Subcutaneous abdominal adipose tissue (tissue), 5 donors: Measurements from ENCODE around the gene DENND11.

Experiments used
- H3K27ac ChIP-seq: one replicate; pipeline ENCODE4 v1.7.0; 2013; ENCODE audit warnings: low read depth, mild to moderate bottlenecking, inconsistent platforms, low read length, moderate library complexity
- H3K27me3 ChIP-seq, 5 donors: one replicate each; pipeline ENCODE4 v1.7.0; 2013; ENCODE audit warnings: low read length in 5 of 5, inconsistent platforms in 1 of 5; ENCODE audit not compliant: control insufficient read depth in 5 of 5, insufficient read depth in 4 of 5
- H3K36me3 ChIP-seq, 5 donors: one replicate each; pipeline ENCODE4 v1.7.0; 2013; ENCODE audit warnings: low read length in 5 of 5; ENCODE audit not compliant: control insufficient read depth in 5 of 5, insufficient read depth in 5 of 5
- H3K4me1 ChIP-seq, 5 donors: one replicate each; pipeline ENCODE4 v1.7.0; 2013; ENCODE audit warnings: low read length in 5 of 5, mild to moderate bottlenecking in 3 of 5, moderate library complexity in 1 of 5; ENCODE audit not compliant: control insufficient read depth in 5 of 5, insufficient read depth in 5 of 5
- H3K4me3 ChIP-seq, 5 donors: one replicate each; pipeline ENCODE4 v1.7.0; 2013; ENCODE audit warnings: low read length in 5 of 5, low read depth in 1 of 5
- H3K9ac ChIP-seq, 5 donors: one replicate each; pipeline ENCODE4 v1.7.0; 2013; ENCODE audit warnings: low read length in 5 of 5, mild to moderate bottlenecking in 4 of 5, moderate library complexity in 3 of 5
- H3K9me3 ChIP-seq, 5 donors: one replicate each; pipeline ENCODE4 v1.7.0; 2013; ENCODE audit warnings: low read length in 5 of 5; ENCODE audit not compliant: control insufficient read depth in 5 of 5
- donor health status: healthy.
- donor health status: healthy.
- donor health status: healthy.
- donor health status: healthy.
- donor health status: healthy.

Gene DENND11

DNA sequence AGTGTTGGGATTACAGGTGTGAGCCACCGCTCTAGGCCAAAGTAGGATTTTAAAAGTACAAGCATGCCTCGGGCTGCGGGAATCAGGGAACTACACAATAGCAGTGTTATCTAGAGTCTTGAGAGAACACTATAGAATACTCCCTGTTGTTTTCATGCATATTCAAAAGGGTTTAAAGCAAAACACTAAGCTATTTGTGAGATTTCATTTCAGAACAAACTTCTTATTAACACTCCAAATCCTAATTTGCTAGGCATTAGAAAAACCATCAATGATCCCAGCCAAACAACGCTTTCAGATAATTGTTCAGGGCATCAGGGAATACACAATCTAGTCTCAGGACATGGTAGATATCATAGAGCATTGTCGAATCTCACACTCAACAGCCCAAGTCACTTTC lies 13.9 kb downstream of the DENND11 start:
- Histone ChIP-seq H3K9ac (no peak overlapping the region), H3K27me3 (no peaks in the 10 kb centered on the region), H3K27ac (no peak overlapping the region), H3K36me3 (peaks cover 0 to 10% (median 9%) of the 10 kb centered on the region in 5 donors), H3K9me3 (no peaks in the 10 kb centered on the region), H3K4me3 (no peak overlapping the region), H3K4me1 (peaks cover 2 to 23% (median 19%) of the 10 kb centered on the region in 5 donors)

- Histone ChIP-seq H3K36me3 (peaks cover 8 to 19% (median 19%) of the 10 kb centered on the region in 5 donors), H3K9ac (no peak overlapping the region), H3K27ac (no peak overlapping the region), H3K27me3 (no peaks in the 10 kb centered on the region), H3K4me3 (peak overlapping the region in 1 of 5 donors; percentile 19), H3K9me3 (no peaks in the 10 kb centered on the region), H3K4me1 (peaks cover 2 to 23% (median 19%) of the 10 kb centered on the region in 5 donors)
These were observed 15.3 kb downstream of the DENND11 start for GRCh38 chr7:141686670-141687069.

DNA sequence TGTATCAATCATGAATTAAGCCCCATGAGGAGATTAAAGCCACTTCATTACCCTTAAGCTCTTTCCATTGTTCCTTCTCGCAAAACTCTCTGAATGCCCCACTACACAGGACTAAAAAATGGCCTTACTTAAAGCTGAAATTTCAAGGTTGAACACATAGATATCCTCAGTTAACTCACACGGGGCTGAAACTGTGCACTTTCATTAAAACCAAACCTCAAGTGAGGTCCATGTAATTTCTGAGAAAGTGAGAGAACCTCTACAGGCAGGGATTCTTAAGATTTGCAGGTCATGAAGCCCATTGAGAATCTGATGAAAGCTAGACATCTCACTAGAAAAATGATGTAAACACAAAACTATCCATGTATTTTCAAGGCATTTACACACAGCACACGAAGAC lies 15.9 kb downstream of the DENND11 start:
- Histone ChIP-seq H3K4me3 (no peak overlapping the region), H3K27ac (no peak overlapping the region), H3K9ac (no peak overlapping the region), H3K4me1 (peaks cover 2 to 23% (median 19%) of the 10 kb centered on the region in 5 donors), H3K9me3 (no peaks in the 10 kb centered on the region), H3K27me3 (no peaks in the 10 kb centered on the region), H3K36me3 (peaks cover 12 to 24% (median 21%) of the 10 kb centered on the region in 5 donors)

DNA sequence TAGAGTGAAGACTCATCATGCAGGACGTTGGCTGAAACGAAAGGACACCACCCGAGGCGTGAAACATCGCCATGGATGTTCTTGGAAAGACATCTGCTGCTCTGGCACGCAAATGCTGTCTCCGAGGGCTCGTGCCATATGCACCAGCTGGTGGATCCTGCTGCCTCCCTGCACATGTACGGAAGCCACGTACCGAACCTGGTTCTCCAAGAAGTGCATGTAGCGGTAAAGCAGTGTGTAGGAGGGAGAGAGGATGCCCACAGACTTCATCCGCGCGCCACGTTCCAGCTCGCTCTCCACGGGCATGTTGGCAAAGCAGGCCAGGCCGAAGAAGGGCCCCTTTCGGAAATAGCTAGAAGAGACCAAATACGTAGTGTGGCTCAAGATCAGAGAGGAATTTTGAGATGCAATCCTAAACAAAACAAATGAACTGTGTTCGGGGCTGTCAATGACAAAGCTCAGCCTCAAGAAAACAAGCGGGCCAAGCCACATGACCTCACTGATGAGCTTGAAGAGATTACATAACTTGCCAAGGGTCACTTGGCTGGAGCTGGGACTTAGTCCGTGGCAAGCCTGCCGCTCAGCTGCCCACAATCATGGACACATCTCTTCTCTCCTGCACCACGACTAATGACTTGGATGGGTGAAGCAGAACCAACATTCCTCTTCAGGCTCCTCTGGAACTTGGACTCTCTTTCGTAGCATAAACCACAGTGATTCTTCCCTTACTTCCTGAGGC lies 16.5 kb downstream of the DENND11 start:
- no peaks in the 10 kb centered on the region for H3K9me3 ChIP-seq
- H3K9ac ChIP-seq: no peak overlapping the region
- no peaks in the 10 kb centered on the region for H3K27me3 ChIP-seq
- no peak overlapping the region for H3K27ac ChIP-seq
- H3K36me3 ChIP-seq: peaks cover 17 to 29% (median 26%) of the 10 kb centered on the region in 5 donors
- no peak overlapping the region for H3K4me3 ChIP-seq
- peaks cover 2 to 23% (median 19%) of the 10 kb centered on the region in 5 donors for H3K4me1 ChIP-seq

DNA sequence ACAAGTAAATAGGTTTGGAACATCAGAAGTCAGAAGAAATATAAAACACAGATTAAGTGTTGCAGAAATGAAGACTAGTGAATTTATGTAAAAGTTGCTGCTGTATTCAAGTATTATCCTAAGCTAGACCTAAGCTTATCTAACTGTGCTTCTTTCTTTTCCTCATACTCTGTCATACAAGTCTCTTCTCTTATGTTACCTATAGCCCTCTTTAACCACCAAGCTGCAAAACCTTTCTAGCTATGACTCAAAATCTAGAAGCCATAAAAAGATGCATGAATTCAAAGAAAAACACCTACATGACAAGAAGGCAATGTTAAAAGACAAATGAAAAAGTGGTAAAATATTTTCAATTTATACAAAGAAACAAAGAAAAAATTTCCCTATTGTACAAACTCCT lies 23.0 kb downstream of the DENND11 start:
- H3K36me3 ChIP-seq: peaks cover 17 to 25% (median 22%) of the 10 kb centered on the region in 5 donors
- H3K27me3 ChIP-seq: no peaks in the 10 kb centered on the region

DNA sequence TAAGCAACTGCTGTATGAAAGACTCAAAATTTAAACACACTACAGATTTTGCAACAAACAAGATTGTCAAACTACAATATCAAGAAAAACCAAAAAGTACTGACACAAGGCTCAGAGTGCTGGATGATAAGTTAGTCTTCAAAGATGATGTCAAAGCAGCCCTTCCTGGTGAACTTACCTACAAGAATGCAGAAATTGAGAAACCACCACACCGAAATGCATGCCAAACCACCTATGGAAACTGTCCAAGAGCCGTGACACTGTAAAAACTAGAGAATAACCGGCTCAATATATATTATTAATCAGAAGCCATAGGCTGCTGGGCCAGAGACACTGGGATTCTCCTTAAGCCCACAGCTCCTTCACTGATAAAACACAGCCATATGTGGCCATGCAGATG lies 25.3 kb downstream of the DENND11 start:
- Histone ChIP-seq H3K9ac (no peak overlapping the region), H3K9me3 (no peaks in the 10 kb centered on the region), H3K27ac (no peak overlapping the region), H3K36me3 (peaks cover 5 to 22% (median 13%) of the 10 kb centered on the region in 5 donors), H3K4me1 (peaks cover 0 to 19% (median 14%) of the 10 kb centered on the region in 5 donors), H3K27me3 (no peaks in the 10 kb centered on the region), H3K4me3 (no peak overlapping the region)

More for the DNA sequence above, 23.0 kb downstream of the DENND11 start:
- no peak overlapping the region for H3K4me3 ChIP-seq
- no peak overlapping the region for H3K27ac ChIP-seq
- H3K4me1 ChIP-seq: peaks cover 0 to 14% (median 6%) of the 10 kb centered on the region in 5 donors
- no peaks in the 10 kb centered on the region for H3K9me3 ChIP-seq
- no peak overlapping the region for H3K9ac ChIP-seq

GRCh38 chr7:141675436-141676215 lies 26.3 kb downstream of the DENND11 start:
- no peak overlapping the region for H3K4me3 ChIP-seq
- H3K27ac ChIP-seq: peak overlapping the region; percentile 69
- no peaks in the 10 kb centered on the region for H3K9me3 ChIP-seq
- peaks cover 0 to 19% (median 14%) of the 10 kb centered on the region in 5 donors for H3K4me1 ChIP-seq
- no peak overlapping the region for H3K9ac ChIP-seq
- peaks cover 2 to 20% (median 5%) of the 10 kb centered on the region in 5 donors for H3K36me3 ChIP-seq
- no peaks in the 10 kb centered on the region for H3K27me3 ChIP-seq

GRCh38 chr7:141674702-141675101 lies 27.3 kb downstream of the DENND11 start:
- Histone ChIP-seq H3K27ac (peak overlapping the region; percentile 69), H3K4me3 (no peak overlapping the region), H3K36me3 (peaks cover 2 to 17% (median 6%) of the 10 kb centered on the region in 5 donors), H3K27me3 (no peaks in the 10 kb centered on the region), H3K9ac (peak overlapping the region in 1 of 5 donors; percentile 35), H3K4me1 (peaks cover 0 to 19% (median 14%) of the 10 kb centered on the region in 5 donors), H3K9me3 (no peaks in the 10 kb centered on the region)

DNA sequence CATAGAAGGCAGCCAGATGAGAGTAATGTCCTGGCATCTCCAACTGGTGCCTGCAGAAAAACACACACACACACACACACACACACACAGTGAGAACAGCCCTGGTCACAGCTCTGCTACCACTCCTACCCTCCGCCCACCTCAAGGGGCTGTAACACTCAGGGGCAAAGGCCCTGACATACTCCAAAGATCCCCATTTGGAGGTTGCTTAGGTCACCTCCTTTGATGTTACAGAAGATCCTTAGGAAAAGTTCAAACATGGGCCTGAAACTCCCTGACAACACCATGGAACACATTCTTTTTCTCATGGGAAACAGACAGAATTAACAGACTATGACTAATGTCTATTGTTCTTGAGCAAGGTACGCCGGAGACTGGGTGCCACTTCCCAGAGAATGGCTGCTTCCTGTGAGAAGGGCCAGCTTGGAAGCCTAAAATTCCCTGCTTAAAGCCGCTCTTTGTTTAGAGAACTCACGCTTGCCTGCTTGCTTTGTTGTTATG lies 27.7 kb downstream of the DENND11 start:
- Histone ChIP-seq H3K9me3 (no peaks in the 10 kb centered on the region), H3K4me3 (no peak overlapping the region), H3K27ac (peak overlapping the region; percentile 84), H3K9ac (peak overlapping the region in 1 of 5 donors; percentile 35), H3K36me3 (peaks cover 2 to 17% (median 6%) of the 10 kb centered on the region in 5 donors), H3K27me3 (no peaks in the 10 kb centered on the region), H3K4me1 (peaks cover 0 to 19% (median 14%) of the 10 kb centered on the region in 5 donors)

DNA sequence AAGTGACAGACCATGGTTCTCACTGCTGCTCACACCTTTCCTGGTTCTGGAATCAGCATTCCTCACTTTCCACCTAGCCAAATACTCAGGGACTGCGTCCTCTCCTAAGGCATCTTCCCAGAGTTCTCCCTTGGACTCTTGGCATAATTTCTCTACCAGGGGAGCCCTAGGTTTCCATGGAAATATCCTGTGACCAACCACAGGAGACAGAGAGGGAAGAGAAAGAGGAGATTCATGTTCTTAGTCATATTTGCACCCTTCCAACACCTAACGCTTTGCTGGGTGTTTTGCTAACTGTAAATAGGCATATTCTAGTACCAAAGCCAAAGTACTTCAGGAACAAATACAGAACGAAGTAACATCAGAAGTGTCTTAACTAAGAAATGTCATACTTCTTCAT lies 28.6 kb downstream of the DENND11 start:
- H3K9ac ChIP-seq: no peak overlapping the region
- peak overlapping the region; percentile 84 for H3K27ac ChIP-seq
- H3K36me3 ChIP-seq: peaks cover 2 to 17% (median 6%) of the 10 kb centered on the region in 5 donors
- H3K4me1 ChIP-seq: peaks cover 0 to 19% (median 14%) of the 10 kb centered on the region in 5 donors
- no peaks in the 10 kb centered on the region for H3K27me3 ChIP-seq
- no peak overlapping the region for H3K4me3 ChIP-seq
- no peaks in the 10 kb centered on the region for H3K9me3 ChIP-seq
